ENCODE results near the gene UPP1. TPM values are rescaled to one million over a fixed set of nuclear protein-coding genes. Genes with fewer than 3 reads are reported as not detected.

Gene UPP1
- polyA plus RNA-seq (2011; rRNA removed) = 46.6 and 55.7 TPM in 2 replicates
- 78.9 and 80.8 TPM in 2 replicates for polyA plus RNA-seq (2012; cell fraction: cytosol; rRNA removed)
- polyA plus RNA-seq (2012; cell fraction: nucleus; rRNA removed) = 124 and 130 TPM in 2 replicates
- 32.2 to 38.1 TPM (median 38.1 TPM) in 3 replicates for polyA plus RNA-seq (2017; fragmentation: RNase III; extraction: RNeasy Plus Mini Kit Qiagen cat#74134 plus additional on column Dnase treatment)
- polyA minus RNA-seq (2011; rRNA and poly(A)+ RNA removed) = 30.7 and 32.5 TPM in 2 replicates

- Histone ChIP-seq H3K4me3 (peak within 1 kb of the TSS; percentile 92), H3K9me3 (no peaks in the 10 kb centered on the region), H3K4me2 (peak within 1 kb of the TSS; percentile 91), H3K27ac (peak within 1 kb of the TSS; percentile 93 to 96), H3K4me1 (peaks cover 49% of the 10 kb centered on the region)
- WGBS (ENCODE audit: missing lambda C conversion rate) = 3% methylated on average over 20 of the region's 96 CpGs
- POLR2A ChIA-PET = interaction anchor here (0.6 to 1.5 kb wide), 12 partner anchors 14 to 796 kb away, joined by 3 to 9 read pairs (median 3); partner anchors contain the start of gene C7orf57
- CTCF ChIA-PET = interaction anchor here (0.7 to 15.8 kb wide), 8 partner anchors 17 to 145 kb away, joined by 3 to 177 read pairs (median 4); no protein-coding TSS in a partner anchor
- ATAC-seq (peak; percentile 67 to 86), FAIRE-seq (no peak), DNase-seq (ENCODE audit: low read depth in 1 of 2, low spot score in 1 of 2) (no peak)
- TF ChIP-seq RNF2 (IDR thresholded peaks at IDR 0.05; ENCODE audit: borderline replicate concordance, low read depth) (peak; percentile 66; the same call in 1 of the 2 replicates), ZFP36 (IDR thresholded peaks at IDR 0.05; ENCODE audit: borderline replicate concordance, partially characterized antibody) (no peak), CHD2 (IDR thresholded peaks at IDR 0.05; ENCODE audit: low read length, partially characterized antibody) (no peak), HOXB5 (CRISPR knock-in tag; IDR thresholded peaks at IDR 0.05) (no peak), JUN (IDR thresholded peaks at IDR 0.05) (peak in 1 of 2 experiments; percentile 48; a peak in 2 of 5 replicates), GATA3 (IDR thresholded peaks at IDR 0.05; ENCODE audit: borderline replicate concordance) (no peak), SMC3 (IDR thresholded peaks at IDR 0.05) (no peak), HDAC2 (IDR thresholded peaks at IDR 0.05) (no peak), NPAS2 (CRISPR knock-in tag; IDR thresholded peaks at IDR 0.05; ENCODE audit: borderline replicate concordance) (no peak), JUNB (IDR thresholded peaks at IDR 0.05) (no peak), ELK1 (IDR thresholded peaks at IDR 0.05; ENCODE audit: low read depth, low read length) (no peak), RARB (CRISPR knock-in tag; IDR thresholded peaks at IDR 0.05) (no peak), TFCP2L1 (CRISPR knock-in tag; IDR thresholded peaks at IDR 0.05) (no peak), POLR2A (IDR thresholded peaks at IDR 0.05; ENCODE audit: low read length) (peak; percentile 82), BCL3 (IDR thresholded peaks at IDR 0.05) (no peak), E2F6 (IDR thresholded peaks at IDR 0.05; ENCODE audit: borderline replicate concordance, low read depth) (peak; percentile 29; the same call in 1 of the 2 replicates), HEYL (CRISPR knock-in tag; IDR thresholded peaks at IDR 0.05) (no peak), POLR2AphosphoS2 (conservative IDR thresholded peaks at IDR 0.05; ENCODE audit: low read length) (no peak), HOXA7 (CRISPR knock-in tag; IDR thresholded peaks at IDR 0.05) (no peak), PHF8 (IDR thresholded peaks at IDR 0.05; ENCODE audit: borderline replicate concordance, low read depth) (peak; percentile 72), CTCF (IDR thresholded peaks at IDR 0.05) (no peak)
These were observed at the start of gene UPP1 for GRCh38 chr7:48089046-48090003. TSS of gene UPP1 (plus strand) at chr7:48089265. CDS start at chr7:48094784, 5,519 bp downstream.

Measured in A549 (cell line).